ENCODE measurements around the gene CDC42SE2.
"Not testable (repeated sequence)": the region's sequence is repeated elsewhere in the genome, so short reads cannot be mapped to it uniquely, and the experiment has no call there.

The CDC42SE2 gene

GRCh38 chr5:131316822-131317221, 53.0 kb downstream of the CDC42SE2 start:
- in situ Hi-C loops (cut with MboI; ENCODE audit: low sequenced_read_pairs) = no loop called here

GRCh38 chr5:131318455-131318854, 54.6 kb downstream of the CDC42SE2 start:
- in situ Hi-C loops (cut with MboI; ENCODE audit: low sequenced_read_pairs) = no loop called here

GRCh38 chr5:131321066-131321465, 57.2 kb downstream of the CDC42SE2 start:
- in situ Hi-C loops (cut with MboI; ENCODE audit: low sequenced_read_pairs) = no loop called here

GRCh38 chr5:131322926-131323325, 59.1 kb downstream of the CDC42SE2 start:
- in situ Hi-C loops (cut with MboI; ENCODE audit: low sequenced_read_pairs) = no loop called here

- in situ Hi-C loops (cut with MboI; ENCODE audit: low sequenced_read_pairs) = no loop called here
Observed at GRCh38 chr5:131323378-131323777, 59.5 kb downstream of the CDC42SE2 start.

- in situ Hi-C loops (cut with MboI; ENCODE audit: low sequenced_read_pairs) = no loop called here
Observed at GRCh38 chr5:131324303-131324702, 60.5 kb downstream of the CDC42SE2 start.

GRCh38 chr5:131328536-131329285, 64.9 kb downstream of the CDC42SE2 start:
- in situ Hi-C loops (cut with MboI; ENCODE audit: low sequenced_read_pairs) = no loop called here

- in situ Hi-C loops (cut with MboI; ENCODE audit: low sequenced_read_pairs) = no loop called here
Observed at GRCh38 chr5:131329286-131329560, 65.4 kb downstream of the CDC42SE2 start.

- in situ Hi-C loops (cut with MboI; ENCODE audit: low sequenced_read_pairs) = no loop called here
Observed at GRCh38 chr5:131330031-131330430, 66.2 kb downstream of the CDC42SE2 start.

- in situ Hi-C loops (cut with MboI; ENCODE audit: low sequenced_read_pairs) = not testable (repeated sequence)
Observed at GRCh38 chr5:131335756-131336155, 71.9 kb downstream of the CDC42SE2 start.

GRCh38 chr5:131336801-131337200, 72.9 kb downstream of the CDC42SE2 start:
- in situ Hi-C loops (cut with MboI; ENCODE audit: low sequenced_read_pairs) = not testable (repeated sequence)

- in situ Hi-C loops (cut with MboI; ENCODE audit: low sequenced_read_pairs) = not testable (repeated sequence)
Observed at GRCh38 chr5:131337240-131338050, 73.6 kb downstream of the CDC42SE2 start.

GRCh38 chr5:131338051-131338453, 74.2 kb downstream of the CDC42SE2 start:
- in situ Hi-C loops (cut with MboI; ENCODE audit: low sequenced_read_pairs) = no loop called here

- in situ Hi-C loops (cut with MboI; ENCODE audit: low sequenced_read_pairs) = not testable (repeated sequence)
Observed at GRCh38 chr5:131344288-131344687, 80.4 kb downstream of the CDC42SE2 start.

GRCh38 chr5:131346204-131346603, 82.4 kb downstream of the CDC42SE2 start:
- in situ Hi-C loops (cut with MboI; ENCODE audit: low sequenced_read_pairs) = not testable (repeated sequence)

GRCh38 chr5:131353991-131354390, 90.1 kb downstream of the CDC42SE2 start:
- in situ Hi-C loops (cut with MboI; ENCODE audit: low sequenced_read_pairs) = no loop called here

GRCh38 chr5:131355971-131356528, 92.2 kb downstream of the CDC42SE2 start:
- in situ Hi-C loops (cut with MboI; ENCODE audit: low sequenced_read_pairs) = no loop called here

- in situ Hi-C loops (cut with MboI; ENCODE audit: low sequenced_read_pairs) = no loop called here
Observed at GRCh38 chr5:131356619-131357018, 92.8 kb downstream of the CDC42SE2 start.

GRCh38 chr5:131357739-131358561, 94.1 kb downstream of the CDC42SE2 start:
- in situ Hi-C loops (cut with MboI; ENCODE audit: low sequenced_read_pairs) = no loop called here

GRCh38 chr5:131361677-131362315, 97.9 kb downstream of the CDC42SE2 start:
- in situ Hi-C loops (cut with MboI; ENCODE audit: low sequenced_read_pairs) = no loop called here

All from HL-60/S4 (cell line).